H1 (cell line): ENCODE data around the gene PRPF40B. TPM values are rescaled to one million over a fixed set of nuclear protein-coding genes. Genes with fewer than 3 reads are reported as not detected.

Source experiments
- KDM4A ChIP-seq: IDR thresholded peaks from one replicate; pipeline ENCODE4 v1.7.1; 2012; ENCODE audit warnings: low read depth, mild to moderate bottlenecking, moderate library complexity, low read length, inconsistent platforms; ENCODE audit not compliant: severe bottlenecking
- MAFK ChIP-seq: IDR thresholded peaks from 2 replicates; pipeline ENCODE4 v1.6.1; 2012; ENCODE audit warnings: low read depth, mild to moderate bottlenecking, improper control_type of control experiment, low read length
- SIN3A ChIP-seq, 2 experiments: IDR thresholded peaks in 1 of 2; conservative IDR thresholded peaks in 1 of 2; 2 replicates each; pipeline ENCODE4 v1.6.1; 2011 to 2012; ENCODE audit warnings: low read length in 2 of 2, improper control_type of control experiment in 1 of 2, low read depth in 1 of 2, mild to moderate bottlenecking in 1 of 2
- YY1 ChIP-seq: IDR thresholded peaks from 2 replicates; pipeline ENCODE4 v1.6.1; 2011; ENCODE audit warnings: low read depth, mild to moderate bottlenecking, low read length
- polyA plus RNA-seq, 7 experiments: library from polyadenylated mRNA; depleted of rRNA in 3 of 7; stranded (reverse) in 5 of 7; unstranded in 2 of 7; fragments of >200 nt in 5 of 7; fragments of 200-250 nt in 2 of 7; gene quantifications; 1 replicate in 5 of 7; 2 replicates in 1 of 7; 4 replicates in 1 of 7; pipeline versions ENCODE4 v1.2.1 to v1.2.3, GENCODE V29; 2011 to 2013; ENCODE audit warnings: missing spikeins in 2 of 7, mixed read lengths in 2 of 7
- total RNA-seq: library from RNA; stranded (reverse); fragmentation: NEBNext Ultra II Directional; extraction: Animal tissue kit (Norgen Biotek cat#: 25700); gene quantifications from 2 replicates; pipeline ENCODE4 v1.2.1, GENCODE V29; 2021
- TF ChIP-seq, protein P1 (sequence below): fragments of 300-600 bp; sonication (generic); IDR thresholded peaks from 2 replicates; pipeline ENCODE4 v1.7.1; 2012; ENCODE audit warnings: low read length, moderate library complexity, mild to moderate bottlenecking, inconsistent platforms; ENCODE audit not compliant: insufficient replicate concordance

Gene PRPF40B
- total and polyA plus RNA-seq, 2 of the 8 experiments (the other 6 are each of a cell fraction or from before 2014, with no cell fraction given), result 14.4 to 24.4 TPM

DNA sequence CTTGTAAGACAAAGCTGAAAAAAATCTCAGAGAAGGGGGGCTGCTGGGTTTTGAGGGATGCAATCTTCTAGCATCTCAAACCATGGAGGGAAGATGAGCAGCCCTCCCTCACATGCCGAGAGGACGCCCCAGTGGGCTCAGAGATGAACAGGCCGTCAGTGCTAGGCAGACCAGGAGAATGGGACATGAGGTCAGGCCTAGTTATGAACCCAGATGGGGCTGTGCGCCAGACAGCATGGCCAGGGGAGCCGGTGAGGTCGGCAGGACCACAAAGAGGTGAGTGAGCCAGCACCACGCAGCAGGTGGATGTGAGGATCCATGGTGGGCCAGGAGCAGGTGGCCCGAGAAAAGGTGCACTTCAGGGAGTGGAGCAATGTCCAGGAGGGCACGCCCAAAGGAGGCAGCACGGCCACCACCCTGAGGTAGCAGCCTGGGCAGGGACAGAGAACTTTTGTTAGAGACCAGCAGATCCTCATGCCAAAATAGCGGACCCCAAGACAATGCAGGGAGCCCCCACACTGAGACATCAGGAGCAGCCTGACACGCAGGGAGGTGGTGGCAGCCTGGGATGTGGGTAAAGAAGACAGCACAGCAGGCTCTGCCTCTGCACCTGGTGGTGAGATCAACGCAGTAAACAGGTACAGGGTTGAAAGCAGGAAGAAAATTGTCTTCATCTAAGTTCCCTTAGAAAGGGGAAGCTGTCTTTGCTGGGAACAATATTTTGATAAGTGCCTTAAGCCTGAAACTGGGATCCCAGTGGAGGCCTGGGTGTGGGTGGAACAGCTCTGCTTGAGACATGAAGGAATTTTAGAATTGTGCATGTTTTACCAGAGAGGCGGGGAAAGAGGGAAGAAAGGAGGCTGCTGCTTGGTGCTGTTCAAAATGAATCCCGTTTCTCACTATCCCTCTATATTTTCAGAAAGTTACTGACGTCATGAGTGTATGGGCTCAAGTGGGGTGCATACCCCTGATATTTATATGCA is 37.6 kb upstream of the PRPF40B start (continued):
- TF ChIP-seq, protein P1, sequence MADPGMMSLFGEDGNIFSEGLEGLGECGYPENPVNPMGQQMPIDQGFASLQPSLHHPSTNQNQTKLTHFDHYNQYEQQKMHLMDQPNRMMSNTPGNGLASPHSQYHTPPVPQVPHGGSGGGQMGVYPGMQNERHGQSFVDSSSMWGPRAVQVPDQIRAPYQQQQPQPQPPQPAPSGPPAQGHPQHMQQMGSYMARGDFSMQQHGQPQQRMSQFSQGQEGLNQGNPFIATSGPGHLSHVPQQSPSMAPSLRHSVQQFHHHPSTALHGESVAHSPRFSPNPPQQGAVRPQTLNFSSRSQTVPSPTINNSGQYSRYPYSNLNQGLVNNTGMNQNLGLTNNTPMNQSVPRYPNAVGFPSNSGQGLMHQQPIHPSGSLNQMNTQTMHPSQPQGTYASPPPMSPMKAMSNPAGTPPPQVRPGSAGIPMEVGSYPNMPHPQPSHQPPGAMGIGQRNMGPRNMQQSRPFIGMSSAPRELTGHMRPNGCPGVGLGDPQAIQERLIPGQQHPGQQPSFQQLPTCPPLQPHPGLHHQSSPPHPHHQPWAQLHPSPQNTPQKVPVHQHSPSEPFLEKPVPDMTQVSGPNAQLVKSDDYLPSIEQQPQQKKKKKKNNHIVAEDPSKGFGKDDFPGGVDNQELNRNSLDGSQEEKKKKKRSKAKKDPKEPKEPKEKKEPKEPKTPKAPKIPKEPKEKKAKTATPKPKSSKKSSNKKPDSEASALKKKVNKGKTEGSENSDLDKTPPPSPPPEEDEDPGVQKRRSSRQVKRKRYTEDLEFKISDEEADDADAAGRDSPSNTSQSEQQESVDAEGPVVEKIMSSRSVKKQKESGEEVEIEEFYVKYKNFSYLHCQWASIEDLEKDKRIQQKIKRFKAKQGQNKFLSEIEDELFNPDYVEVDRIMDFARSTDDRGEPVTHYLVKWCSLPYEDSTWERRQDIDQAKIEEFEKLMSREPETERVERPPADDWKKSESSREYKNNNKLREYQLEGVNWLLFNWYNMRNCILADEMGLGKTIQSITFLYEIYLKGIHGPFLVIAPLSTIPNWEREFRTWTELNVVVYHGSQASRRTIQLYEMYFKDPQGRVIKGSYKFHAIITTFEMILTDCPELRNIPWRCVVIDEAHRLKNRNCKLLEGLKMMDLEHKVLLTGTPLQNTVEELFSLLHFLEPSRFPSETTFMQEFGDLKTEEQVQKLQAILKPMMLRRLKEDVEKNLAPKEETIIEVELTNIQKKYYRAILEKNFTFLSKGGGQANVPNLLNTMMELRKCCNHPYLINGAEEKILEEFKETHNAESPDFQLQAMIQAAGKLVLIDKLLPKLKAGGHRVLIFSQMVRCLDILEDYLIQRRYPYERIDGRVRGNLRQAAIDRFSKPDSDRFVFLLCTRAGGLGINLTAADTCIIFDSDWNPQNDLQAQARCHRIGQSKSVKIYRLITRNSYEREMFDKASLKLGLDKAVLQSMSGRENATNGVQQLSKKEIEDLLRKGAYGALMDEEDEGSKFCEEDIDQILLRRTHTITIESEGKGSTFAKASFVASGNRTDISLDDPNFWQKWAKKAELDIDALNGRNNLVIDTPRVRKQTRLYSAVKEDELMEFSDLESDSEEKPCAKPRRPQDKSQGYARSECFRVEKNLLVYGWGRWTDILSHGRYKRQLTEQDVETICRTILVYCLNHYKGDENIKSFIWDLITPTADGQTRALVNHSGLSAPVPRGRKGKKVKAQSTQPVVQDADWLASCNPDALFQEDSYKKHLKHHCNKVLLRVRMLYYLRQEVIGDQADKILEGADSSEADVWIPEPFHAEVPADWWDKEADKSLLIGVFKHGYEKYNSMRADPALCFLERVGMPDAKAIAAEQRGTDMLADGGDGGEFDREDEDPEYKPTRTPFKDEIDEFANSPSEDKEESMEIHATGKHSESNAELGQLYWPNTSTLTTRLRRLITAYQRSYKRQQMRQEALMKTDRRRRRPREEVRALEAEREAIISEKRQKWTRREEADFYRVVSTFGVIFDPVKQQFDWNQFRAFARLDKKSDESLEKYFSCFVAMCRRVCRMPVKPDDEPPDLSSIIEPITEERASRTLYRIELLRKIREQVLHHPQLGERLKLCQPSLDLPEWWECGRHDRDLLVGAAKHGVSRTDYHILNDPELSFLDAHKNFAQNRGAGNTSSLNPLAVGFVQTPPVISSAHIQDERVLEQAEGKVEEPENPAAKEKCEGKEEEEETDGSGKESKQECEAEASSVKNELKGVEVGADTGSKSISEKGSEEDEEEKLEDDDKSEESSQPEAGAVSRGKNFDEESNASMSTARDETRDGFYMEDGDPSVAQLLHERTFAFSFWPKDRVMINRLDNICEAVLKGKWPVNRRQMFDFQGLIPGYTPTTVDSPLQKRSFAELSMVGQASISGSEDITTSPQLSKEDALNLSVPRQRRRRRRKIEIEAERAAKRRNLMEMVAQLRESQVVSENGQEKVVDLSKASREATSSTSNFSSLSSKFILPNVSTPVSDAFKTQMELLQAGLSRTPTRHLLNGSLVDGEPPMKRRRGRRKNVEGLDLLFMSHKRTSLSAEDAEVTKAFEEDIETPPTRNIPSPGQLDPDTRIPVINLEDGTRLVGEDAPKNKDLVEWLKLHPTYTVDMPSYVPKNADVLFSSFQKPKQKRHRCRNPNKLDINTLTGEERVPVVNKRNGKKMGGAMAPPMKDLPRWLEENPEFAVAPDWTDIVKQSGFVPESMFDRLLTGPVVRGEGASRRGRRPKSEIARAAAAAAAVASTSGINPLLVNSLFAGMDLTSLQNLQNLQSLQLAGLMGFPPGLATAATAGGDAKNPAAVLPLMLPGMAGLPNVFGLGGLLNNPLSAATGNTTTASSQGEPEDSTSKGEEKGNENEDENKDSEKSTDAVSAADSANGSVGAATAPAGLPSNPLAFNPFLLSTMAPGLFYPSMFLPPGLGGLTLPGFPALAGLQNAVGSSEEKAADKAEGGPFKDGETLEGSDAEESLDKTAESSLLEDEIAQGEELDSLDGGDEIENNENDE, result no peak
- TF ChIP-seq KDM4A, result no peak
- TF ChIP-seq MAFK, result no peak
- no peak for TF ChIP-seq YY1
- TF ChIP-seq SIN3A (conservative IDR thresholded peaks at IDR 0.05 in 1 of 2, IDR thresholded peaks at IDR 0.05 in 1 of 2; ENCODE audit: low read depth in 1 of 2, low read length in 2 of 2), result no peak
- TF ChIP-seq, all 59 proteins: peak for 0
